GM21619 (cell line): ENCODE results near the gene CHAD.

Experiments used
- ATAC-seq: cut with Tn5 transposase; IDR thresholded peaks from one replicate; pipeline ENCODE4 v1.9.1; 2021; ENCODE audit not compliant: unreplicated experiment

CHAD gene, protein sequence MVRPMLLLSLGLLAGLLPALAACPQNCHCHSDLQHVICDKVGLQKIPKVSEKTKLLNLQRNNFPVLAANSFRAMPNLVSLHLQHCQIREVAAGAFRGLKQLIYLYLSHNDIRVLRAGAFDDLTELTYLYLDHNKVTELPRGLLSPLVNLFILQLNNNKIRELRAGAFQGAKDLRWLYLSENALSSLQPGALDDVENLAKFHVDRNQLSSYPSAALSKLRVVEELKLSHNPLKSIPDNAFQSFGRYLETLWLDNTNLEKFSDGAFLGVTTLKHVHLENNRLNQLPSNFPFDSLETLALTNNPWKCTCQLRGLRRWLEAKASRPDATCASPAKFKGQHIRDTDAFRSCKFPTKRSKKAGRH

DNA sequence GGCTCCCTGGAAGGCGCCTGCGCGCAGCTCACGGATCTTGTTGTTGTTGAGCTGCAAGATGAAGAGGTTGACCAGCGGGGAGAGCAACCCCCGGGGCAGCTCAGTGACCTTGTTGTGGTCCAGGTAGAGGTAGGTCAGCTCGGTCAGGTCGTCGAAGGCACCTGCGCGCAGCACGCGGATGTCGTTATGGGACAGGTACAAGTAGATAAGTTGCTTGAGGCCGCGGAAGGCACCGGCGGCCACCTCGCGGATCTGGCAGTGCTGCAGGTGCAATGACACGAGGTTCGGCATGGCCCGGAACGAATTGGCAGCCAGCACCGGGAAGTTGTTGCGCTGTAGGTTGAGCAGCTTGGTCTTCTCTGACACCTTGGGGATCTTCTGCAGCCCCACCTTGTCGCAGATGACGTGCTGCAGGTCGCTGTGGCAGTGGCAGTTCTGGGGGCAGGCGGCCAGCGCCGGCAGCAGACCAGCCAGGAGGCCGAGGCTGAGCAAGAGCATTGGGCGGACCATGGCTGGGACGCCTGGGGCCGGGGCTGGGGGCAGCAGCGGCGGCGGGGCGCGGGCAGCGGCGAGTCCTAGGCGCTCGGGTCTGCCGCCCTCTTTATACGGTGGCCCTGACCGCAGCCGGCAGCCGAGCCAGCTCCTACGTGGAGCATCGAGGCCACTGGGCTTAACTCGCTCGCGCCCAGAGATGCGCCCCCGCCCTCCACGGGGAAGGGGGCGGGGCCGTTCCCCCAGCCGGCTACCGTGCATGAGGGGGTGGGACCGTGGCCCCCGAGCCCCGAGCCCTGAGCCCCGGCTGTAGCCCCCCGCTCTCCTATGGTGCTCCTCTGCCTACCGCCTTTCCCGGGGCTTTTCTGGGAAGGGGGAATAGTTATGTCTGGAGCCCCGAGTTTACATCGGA lies at the start of gene CHAD:
Gene CHAD (minus strand): TSS at position 577 of the 904 bp plus-strand sequence. CDS start 67 bp downstream, at position 510.
- no peak for ATAC-seq

DNA sequence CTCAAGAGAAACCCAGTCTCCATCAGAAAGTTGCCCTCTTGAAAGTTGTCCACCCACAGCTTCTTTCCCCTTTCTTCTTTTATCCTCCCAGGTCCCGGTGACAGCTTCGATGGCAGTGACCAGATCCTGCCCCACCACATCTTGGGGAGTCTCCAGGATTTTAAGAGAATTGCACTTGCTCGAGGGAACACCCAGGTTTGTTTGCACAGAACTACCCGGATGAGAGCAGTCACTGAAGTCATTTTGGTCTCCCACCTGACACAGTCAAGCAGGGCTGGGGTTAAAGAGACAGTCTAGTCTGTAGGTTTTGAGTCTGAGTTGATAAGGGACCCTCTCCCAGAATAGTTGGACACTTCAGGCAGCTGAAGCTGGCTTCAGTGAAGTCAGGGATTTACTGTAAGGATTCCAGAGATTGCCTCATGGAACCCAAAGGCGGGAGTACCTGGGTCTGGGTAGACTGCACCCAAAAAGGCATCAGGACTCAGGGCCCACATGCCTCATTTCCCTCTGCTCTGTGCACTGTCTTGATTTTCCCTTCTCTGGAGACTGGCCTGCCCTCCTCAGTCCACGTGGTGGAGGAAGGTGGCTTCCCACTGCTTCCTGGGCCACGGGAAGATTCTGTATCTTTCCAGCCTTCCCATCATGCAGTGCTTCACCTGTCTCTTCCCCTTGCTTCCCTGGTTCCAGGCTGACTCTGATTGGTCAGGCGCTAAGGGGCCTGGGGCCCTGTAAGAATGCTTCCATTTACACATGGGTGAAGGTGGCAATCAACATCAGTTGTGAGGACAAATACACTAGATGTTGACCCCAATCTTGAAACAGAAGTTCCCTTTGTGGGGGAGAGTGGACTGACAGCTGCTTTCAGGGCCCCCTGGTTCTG lies 49.1 kb upstream of the CHAD start:
- no peak for ATAC-seq

DNA sequence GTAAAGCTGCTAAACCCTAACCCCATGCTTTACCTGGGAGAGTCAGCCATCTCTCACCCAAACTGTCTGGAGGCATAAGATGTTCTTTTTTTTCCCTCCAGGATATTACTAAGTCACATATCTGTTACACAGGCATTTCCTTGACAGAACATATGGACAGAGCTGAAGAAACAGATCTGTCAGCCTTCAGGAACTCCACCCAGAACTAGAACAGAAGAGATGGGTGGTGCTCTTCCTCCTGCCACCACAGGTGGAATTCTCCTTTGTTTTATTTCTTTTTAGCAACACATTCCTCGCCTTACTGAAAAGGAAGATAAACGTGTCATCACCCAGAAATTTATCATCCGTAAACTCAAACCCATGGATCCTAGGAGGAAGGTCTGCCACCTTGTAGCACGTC lies 48.3 kb upstream of the CHAD start:
- no peak for ATAC-seq

DNA sequence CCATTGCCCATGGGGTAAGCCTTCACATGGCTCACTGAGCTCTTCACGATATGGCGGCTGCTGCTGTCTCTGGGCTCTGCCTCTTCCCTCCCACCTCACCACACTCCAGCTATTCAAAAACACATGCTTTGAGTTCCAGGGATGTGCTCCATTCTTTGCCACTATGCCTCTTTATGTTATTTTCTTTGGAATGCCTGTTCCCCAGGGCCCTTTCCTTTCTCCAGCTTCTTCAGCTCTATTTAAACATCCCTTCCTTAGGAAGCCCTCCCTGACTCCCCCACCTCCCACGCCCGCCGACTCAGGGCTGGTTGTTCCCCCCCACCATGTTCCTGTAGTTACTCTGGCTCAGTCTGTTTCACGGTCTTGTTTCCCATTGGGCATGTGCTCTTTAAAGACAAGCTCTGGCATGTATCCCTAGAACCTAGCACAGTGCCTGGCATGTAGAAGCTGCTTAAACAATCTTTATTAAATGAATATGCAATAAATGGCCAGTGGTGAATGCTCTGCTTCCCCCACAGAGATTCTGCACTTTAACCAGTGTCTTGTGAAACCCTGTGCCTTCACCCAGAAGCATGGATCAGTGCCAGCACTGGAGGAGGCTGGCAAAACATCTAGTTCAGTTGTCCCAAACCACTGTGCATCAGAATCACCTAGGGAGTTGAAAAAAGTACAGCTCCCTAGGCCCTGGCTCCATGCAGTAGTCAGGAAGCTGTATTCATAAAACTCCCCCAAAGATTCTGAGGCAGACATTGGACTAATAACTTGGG lies 46.4 kb upstream of the CHAD start:
- no peak for ATAC-seq

DNA sequence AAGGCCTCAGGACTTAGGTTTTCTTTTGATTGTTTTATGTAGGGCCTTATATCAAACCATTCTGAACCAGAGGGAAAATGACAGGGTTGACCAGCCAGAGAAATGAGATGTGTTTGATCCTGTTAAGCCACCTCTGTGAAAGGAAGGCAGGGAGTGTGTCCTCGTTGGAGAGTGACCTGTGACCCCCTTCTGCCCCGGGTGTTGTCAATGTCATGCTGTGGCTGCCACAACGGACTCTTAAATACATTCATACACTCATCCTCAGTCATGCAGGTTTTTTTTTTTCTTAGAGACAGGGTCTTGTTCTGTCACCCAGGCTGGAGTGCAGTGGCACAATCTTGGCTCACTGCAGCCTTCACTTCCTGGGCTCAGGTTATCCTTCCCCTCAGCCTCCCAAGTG lies 45.7 kb upstream of the CHAD start:
- no peak for ATAC-seq

DNA sequence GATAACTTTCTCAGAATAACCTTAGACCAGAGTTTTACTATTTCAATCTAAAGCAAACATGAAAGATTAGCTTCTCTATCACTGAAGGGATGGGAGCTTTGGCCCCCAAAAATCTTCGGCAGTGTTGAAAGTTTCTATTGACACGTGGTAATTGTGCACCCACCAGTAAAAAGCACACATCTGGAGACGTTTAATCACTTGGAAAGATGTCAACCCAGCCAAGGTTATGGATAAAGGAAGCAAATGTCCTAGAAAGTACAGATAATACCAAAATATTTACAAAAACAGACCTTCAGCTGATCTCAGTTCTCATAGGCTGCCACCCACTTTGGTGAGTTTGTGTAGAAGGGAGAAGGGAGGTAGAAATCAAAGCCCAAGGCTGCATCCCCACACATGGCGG lies 44.8 kb upstream of the CHAD start:
- no peak for ATAC-seq

DNA sequence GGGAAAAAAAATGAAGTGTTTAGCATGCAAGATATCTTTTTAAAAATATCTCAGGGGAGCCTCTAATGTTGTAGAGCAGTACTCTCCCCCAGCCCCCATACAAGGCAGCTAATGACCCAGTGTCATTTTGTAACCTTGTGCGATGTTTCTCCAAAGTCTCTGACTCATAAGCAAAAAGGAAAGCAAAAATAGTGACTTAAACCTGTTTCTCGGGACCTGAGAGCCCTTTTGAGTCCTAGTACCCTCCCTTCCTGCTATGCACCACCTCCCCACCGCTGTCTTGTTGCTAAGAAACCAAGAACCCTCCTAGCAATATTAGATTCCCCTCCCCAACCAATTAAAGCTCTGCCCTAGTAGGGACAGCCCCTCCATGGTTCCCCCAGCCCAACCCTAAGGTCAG lies 42.4 kb upstream of the CHAD start:
- ATAC-seq: peak; percentile 90

DNA sequence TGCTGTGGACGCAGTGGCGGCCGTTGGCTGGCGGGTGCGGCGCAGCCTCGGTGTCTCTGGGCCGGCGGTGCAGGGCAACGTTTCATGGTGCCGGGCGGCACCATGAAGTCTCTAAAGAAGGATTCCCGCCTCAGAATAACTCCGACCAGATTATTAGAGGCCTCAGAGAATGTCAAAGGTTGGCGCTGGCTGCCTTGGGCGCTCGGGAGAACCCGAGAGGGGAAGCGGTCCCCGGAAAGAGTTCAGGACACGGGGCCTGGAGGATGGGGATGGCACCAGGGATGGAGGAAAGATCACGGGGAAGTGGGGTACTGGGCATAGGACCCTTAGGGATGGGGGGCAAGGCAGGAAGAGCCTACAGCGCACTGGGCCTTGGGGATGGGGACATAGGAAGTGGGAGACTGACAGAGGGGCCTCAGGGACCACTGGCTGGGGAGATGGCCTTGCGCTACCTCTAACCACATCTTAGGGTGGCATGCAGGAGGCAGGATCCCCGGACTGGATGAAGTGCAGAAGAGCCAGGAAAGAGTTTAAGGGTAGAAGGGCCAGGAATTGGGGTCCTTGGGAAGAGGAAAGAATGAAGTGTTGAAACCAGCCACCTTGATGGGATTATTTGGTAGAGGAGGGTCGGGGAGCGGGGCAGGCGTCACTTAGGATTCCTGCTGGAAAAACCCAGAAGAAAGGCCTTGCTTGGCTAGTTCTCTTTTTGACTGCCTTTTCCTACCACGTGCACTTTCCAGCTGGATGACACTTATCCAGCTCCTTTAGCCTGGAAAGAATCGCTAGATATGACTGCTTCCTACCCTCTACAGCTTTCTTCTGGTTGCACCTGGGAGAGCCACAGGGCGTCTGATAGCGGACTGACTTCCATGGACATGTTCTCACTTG lies 40.1 kb upstream of the CHAD start:
- no peak for ATAC-seq

DNA sequence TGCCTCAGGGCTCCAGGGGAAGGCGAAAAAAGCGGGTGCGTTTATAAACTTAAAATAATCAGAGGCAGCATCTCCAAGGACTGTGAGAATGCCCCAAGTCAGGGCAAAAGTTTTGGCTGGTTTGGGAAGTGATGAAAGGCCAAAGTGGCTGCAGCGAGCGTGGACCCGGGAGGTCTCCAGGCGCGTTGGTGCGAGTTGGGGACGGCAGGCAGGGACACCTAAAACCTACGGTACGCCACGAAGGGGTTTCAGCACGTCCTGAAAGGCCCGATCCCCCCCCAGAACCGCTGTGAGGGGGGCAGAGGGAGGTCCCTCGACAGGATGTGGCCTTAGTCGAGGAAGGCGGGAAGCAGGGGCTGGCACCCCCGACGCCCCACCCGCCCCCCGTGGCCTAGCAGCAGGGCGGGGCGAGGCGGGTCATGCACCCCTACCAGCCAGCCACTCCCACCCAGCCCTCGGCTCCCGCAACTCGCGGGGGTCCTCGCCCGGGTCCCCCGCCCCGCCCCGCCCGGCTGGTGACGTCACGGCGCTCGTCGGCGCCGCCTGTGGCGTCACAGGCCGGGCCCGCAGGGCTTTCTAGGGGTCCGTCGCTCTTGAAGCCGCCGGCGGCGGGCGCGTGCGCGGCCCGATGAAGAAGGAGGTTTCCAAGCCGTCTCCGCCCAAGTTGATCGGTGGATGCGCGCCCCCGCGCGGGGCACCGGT lies 39.3 kb upstream of the CHAD start, which contains the start of gene MYCBPAP:
Gene MYCBPAP (plus strand): TSS at position 569 of the 702 bp plus-strand sequence. CDS start 236 bp downstream, outside the sequence.
- ATAC-seq: no peak

DNA sequence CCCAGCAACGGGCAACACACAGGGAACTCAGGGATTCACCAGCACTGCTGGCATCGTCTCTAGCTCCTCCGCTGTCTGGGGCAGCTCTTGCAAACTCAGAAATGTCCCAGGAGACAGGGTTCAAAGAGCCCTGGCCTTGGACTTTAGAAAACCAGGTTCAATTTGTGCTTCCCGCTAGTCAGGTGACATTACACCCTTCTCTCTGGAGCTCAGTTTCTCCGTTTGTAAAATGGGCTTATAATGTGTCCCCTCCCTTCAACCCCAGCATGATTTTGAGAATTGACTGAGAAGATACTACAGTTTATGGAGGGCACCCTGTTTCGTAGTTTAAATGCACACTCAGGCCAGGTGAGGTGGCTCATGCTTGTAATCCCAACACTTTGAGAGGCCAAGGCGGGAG lies 37.6 kb upstream of the CHAD start:
- ATAC-seq: no peak

DNA sequence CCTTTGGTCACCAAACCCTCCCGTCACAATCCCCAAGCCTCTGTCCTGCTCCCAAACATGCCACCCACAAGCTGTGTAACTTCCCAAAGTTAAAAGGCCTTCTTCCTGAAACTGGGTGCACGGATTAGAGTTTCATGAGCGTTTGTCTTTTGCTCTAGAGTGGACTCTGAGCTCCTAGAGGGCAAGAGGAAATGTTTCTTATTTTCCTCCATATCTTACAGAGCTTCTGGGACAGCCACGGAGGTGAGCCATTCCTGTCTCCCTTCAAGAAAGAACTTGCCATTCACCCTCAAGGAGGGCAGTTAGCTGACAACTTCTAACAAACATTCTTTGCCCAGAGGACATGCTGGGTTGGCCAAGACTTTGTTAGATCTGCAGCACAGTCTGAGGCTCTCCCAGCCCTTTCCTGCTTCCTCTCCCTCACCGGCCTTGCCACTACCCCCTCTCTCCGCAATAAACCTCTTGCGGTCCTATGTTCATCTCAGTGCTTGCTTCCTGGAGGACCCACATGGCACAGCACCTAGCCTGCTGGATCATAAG lies 37.0 kb upstream of the CHAD start:
- ATAC-seq: no peak

DNA sequence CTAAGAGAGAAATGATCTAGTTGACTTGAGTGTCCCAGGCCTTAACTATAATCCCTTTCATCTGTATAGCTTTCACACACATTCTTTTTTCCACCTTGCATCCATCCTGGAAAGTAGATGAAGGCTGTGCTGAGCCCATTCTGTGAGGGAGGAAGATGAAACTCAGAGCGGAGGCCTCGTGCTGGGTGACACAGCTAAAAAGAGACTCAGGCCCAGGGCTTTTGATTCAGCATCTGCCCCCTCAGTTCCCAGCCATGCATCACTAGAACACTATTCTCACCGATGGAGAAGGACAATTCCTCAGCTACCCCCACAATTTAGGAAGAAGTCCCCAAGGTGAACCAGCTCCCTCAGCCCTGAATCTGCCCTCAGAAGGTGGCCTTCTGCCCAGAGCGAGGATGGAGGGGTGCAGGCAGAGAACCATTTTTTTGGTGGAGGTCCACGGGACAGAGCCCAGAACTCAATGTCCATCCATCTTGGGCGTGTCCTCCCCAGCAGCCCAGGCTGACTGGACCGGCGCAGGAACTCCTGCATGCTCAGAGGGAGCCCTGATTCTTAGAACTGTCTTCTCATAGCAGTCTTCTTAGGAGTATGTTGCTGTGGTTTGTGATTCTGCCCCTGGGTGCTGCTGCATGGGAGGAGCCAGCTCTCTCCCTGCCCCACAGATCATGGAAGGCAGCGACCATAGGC lies 33.8 kb upstream of the CHAD start:
- no peak for ATAC-seq

DNA sequence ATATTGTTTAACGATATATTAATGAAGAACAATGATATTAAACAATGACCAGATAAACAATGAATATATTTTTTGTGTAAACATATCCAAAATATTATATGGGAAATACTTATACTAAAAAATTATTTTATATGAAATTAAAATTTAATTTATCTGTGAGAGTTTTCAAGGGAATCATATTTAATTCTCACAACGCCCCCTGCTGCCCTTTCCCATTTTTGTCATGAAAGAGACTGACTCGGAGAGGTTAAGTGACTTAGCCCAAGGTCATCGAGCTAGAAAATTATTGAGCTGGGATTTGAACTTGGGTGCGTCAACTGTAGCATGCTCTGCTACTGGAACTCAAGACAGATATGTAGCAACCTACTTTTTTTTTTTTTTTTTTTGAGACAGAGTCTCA lies 32.4 kb upstream of the CHAD start:
- no peak for ATAC-seq

DNA sequence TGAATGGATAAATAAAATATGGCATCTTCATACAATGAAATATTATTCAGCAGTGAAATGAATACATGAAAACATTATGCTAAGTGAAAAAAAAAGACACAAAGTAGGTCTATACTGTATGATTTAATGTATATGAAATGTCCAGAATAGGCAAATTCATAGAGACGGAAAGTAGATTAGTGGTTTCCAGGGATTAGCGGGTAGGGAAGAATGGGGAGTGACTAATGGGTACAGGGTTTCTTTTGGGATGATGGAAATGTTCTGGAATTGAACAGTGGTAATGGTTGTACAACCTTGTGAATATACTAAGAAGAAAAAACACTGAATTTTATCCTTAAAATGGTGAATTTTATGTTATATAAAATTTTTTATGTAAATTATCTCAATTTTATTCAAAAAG lies 31.0 kb upstream of the CHAD start:
- no peak for ATAC-seq

DNA sequence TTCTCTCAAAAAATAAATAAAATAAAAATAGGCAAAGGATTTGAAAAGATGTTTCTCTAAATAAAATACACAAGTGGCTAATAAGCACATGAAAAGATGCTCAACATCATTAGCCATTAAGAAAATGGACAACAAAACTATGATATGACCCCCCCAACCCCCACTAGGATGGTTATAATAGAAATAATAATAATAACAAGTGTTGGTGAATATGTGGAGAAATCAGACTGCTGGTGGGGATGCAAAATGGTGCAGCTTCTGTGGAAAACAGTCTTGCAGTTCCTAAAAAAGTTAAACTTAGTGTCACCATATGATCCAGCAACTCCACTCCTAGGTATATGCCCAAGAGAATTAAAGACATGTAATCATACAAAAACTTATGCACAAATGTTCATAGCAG lies 30.6 kb upstream of the CHAD start:
- ATAC-seq: no peak

DNA sequence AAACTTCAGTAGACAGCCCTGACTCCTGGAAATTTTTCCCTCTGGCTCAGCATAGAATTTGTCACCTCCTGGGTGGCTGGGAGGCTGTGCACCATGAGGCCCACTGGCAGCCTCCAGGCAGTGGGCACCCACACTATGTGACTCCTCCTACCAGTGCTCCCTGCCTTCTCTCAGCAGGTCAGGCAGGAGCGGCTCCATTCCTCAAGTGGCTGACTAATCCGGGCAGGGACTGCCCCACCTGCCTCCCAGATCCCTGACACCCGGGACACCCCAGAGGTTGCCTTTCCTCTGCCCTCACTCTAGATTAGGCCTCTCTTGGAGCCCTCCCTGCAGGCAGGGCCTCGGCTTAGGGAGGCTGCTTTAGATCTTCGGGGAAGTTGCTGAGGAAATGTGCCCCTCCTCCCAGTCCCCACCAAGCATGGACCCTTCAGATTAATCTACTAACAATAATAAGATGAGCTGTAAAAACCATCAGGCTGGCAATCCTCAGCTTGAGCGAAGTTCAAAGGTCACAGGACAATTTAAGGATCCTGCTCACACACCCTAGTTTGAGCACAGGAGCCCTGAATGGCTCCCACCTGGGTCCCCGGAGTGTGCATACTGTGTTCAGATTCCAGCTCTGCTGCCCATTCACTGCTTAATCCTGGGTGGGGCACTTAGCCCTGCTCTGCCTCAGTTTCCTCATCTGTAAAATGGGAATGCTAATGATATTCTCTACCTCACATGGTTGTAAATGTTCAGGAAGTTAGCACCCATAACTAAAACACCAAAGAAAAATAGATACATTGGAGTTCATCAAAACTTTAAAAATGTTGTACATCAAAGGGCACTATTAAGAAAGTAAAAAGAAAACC lies 29.6 kb upstream of the CHAD start:
- ATAC-seq: no peak

DNA sequence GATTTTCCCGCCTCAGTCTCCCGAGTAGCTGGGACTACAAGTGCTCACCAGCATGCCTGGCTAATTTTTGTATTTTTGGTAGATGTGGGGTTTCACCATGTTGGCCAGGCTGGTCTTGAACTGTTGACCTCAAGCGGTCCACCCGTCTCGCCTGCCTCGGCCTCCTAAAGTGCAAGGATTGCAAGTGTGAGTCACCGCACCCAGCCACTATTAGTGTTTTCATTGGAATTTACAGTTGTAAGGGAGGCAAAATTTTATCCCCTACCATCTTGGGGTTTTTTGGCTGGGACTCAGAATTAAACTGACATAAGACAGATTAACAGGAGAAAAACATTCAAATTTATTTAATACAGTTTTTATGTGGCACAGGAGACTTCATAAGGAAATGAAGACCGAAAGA lies 27.2 kb upstream of the CHAD start:
- no peak for ATAC-seq
